Upper lobe of left lung (tissue), 6 donors: ENCODE measurements around the gene ZNF366. TPM values are rescaled to one million over a fixed set of nuclear protein-coding genes. Genes with fewer than 3 reads are reported as not detected.

ENCODE experiments used
- ATAC-seq, 2 donors: fragments of 200-7000 bp; cut with Tn5 transposase; one replicate each; pipeline ENCODE4 v1.9.1; 2022; ENCODE audit warnings: mild to moderate bottlenecking in 2 of 2, moderate library complexity in 2 of 2; ENCODE audit not compliant: low FRiP score in 2 of 2
- DNase-seq, 2 donors: peaks; one replicate each; pipeline ENCODE4 v3.0.0-alpha.2; 2019 to 2020
- H3K27ac ChIP-seq, 4 donors: fragments of 200-600 bp; sonication (generic); one replicate each; pipeline ENCODE4 v1.5.1; 2016 to 2019
- H3K27me3 ChIP-seq, 4 donors: fragments of 200-600 bp; sonication (generic); one replicate each; pipeline ENCODE4 v1.5.1; 2017 to 2019
- H3K36me3 ChIP-seq, 4 donors: fragments of 200-600 bp; sonication (generic); one replicate each; pipeline ENCODE4 v1.5.1; 2016 to 2019
- H3K4me1 ChIP-seq, 4 donors: fragments of 200-600 bp; sonication (generic); one replicate each; pipeline ENCODE4 v1.5.1; 2018 to 2019
- H3K4me3 ChIP-seq, 4 donors: fragments of 200-600 bp; sonication (generic); one replicate each; pipeline ENCODE4 v1.5.1; 2017 to 2019; ENCODE audit warnings: mild to moderate bottlenecking in 2 of 4, moderate library complexity in 1 of 4
- H3K9me3 ChIP-seq, 4 donors: fragments of 200-600 bp; sonication (generic); one replicate each; pipeline ENCODE4 v1.5.1; 2018 to 2019
- EP300 ChIP-seq, 4 donors: sonication (generic); formaldehyde crosslinking; IDR thresholded peaks; one replicate each; pipeline ENCODE4 v1.5.1; 2017; ENCODE audit warnings: antibody characterized with exemption in 4 of 4, control low read depth in 2 of 4
- POLR2A ChIP-seq, 4 donors: fragments of 450-650 bp; IDR thresholded peaks; one replicate each; pipeline ENCODE4 v1.5.1; 2016 to 2017; ENCODE audit warnings: antibody characterized with exemption in 4 of 4, mild to moderate bottlenecking in 2 of 4
- POLR2AphosphoS5 ChIP-seq, 2 donors: sonication (generic); formaldehyde crosslinking; IDR thresholded peaks; one replicate each; pipeline ENCODE4 v1.5.1; 2017; ENCODE audit warnings: antibody characterized with exemption in 2 of 2
- WGBS, 2 donors: methylation state at CpG; one replicate each; pipeline ENCODE4 v1.1.5; 2017 to 2018; 5-methylcytosine and 5-hydroxymethylcytosine counted together
- total RNA-seq, 6 donors: library from RNA; depleted of rRNA in 4 of 6; stranded (reverse); fragments of >200 nt in 4 of 6; gene quantifications; one replicate each; pipeline versions ENCODE4 v1.1.0 to v1.2.1, GENCODE V29; 2016 to 2021
- TF ChIP-seq, protein P1 (sequence below), 6 experiments: fragments of 450-650 bp in 4 of 6; fragments of 200-600 bp in 2 of 6; sonication (generic) in 2 of 6; IDR thresholded peaks; one replicate each; pipeline ENCODE4 v1.5.1; 2016 to 2019; ENCODE audit warnings: antibody characterized with exemption in 6 of 6
- donor health status: DM: no; HTN: no; CAD: no; lungs with moderate emphysema.
- donor health status: DM: no; HTN: yes; CAD: no; lungs with severe emphysema.

ZNF366 gene, protein sequence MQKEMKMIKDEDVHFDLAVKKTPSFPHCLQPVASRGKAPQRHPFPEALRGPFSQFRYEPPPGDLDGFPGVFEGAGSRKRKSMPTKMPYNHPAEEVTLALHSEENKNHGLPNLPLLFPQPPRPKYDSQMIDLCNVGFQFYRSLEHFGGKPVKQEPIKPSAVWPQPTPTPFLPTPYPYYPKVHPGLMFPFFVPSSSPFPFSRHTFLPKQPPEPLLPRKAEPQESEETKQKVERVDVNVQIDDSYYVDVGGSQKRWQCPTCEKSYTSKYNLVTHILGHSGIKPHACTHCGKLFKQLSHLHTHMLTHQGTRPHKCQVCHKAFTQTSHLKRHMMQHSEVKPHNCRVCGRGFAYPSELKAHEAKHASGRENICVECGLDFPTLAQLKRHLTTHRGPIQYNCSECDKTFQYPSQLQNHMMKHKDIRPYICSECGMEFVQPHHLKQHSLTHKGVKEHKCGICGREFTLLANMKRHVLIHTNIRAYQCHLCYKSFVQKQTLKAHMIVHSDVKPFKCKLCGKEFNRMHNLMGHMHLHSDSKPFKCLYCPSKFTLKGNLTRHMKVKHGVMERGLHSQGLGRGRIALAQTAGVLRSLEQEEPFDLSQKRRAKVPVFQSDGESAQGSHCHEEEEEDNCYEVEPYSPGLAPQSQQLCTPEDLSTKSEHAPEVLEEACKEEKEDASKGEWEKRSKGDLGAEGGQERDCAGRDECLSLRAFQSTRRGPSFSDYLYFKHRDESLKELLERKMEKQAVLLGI
- 10 to 100 TPM in 2 of 6 donors, 1 to 10 TPM in 4; 3.1 to 12.4 (median 6.3) TPM for total RNA-seq

DNA sequence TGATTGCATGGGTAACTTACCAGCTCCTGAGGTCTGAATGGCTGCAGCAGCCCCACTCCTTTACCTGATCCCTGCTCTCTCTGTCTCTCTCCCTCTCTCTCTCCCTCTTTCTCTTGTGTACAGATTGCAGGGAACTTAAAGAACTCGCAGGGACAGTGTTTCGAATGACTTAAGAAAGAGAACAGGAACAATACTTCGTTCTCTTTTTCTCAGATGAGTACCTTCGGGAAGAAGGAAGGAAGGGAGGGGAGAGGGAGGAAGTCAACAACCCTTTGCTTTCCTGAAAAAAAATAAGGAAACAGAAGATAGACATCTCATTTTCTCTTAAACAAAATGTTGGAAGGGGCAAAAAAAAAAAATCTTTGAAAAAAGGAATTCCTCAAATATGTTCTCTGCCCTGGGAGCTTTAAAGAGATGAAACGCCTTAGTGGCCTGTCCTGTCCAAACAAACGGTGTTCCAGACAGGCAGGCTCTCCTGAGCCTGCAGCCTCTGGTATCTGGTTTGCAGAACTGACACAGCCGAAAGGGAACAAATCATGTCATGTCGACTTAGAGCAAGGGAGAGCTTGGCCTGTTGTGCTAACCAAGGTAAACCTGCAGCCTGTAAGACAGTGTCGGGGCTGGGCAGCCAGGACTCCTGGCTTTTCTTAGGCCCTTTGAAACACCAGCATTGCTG lies at the start of gene ZNF366:
Gene ZNF366 (minus strand): TSS at position 180 of the 676 bp plus-strand sequence. CDS start 45,914 bp downstream, outside the sequence.
- DNase-seq = no peak
- Histone ChIP-seq H3K4me3 (peak within 1 kb of the TSS in 3 of 4 donors; percentile 19 to 40 (median 36)), H3K27ac (peak within 1 kb of the TSS; percentile 56 to 83 (median 65)), H3K4me1 (peaks cover 13 to 30% (median 21%) of the 10 kb centered on the region in 4 donors), H3K27me3 (no peaks in the 10 kb centered on the region), H3K9me3 (no peaks in the 10 kb centered on the region), H3K36me3 (no peaks in the 10 kb centered on the region)
- WGBS, 2 donors = 32 to 40% methylated on average over 9 of the region's 9 CpGs
- ATAC-seq = no peak
- TF ChIP-seq, protein P1, sequence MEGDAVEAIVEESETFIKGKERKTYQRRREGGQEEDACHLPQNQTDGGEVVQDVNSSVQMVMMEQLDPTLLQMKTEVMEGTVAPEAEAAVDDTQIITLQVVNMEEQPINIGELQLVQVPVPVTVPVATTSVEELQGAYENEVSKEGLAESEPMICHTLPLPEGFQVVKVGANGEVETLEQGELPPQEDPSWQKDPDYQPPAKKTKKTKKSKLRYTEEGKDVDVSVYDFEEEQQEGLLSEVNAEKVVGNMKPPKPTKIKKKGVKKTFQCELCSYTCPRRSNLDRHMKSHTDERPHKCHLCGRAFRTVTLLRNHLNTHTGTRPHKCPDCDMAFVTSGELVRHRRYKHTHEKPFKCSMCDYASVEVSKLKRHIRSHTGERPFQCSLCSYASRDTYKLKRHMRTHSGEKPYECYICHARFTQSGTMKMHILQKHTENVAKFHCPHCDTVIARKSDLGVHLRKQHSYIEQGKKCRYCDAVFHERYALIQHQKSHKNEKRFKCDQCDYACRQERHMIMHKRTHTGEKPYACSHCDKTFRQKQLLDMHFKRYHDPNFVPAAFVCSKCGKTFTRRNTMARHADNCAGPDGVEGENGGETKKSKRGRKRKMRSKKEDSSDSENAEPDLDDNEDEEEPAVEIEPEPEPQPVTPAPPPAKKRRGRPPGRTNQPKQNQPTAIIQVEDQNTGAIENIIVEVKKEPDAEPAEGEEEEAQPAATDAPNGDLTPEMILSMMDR (IDR thresholded peaks at IDR 0.05) = no peak
- TF ChIP-seq POLR2A (IDR thresholded peaks at IDR 0.05) = no peak
- no peak for TF ChIP-seq POLR2AphosphoS5 (IDR thresholded peaks at IDR 0.05)
- no peak for TF ChIP-seq EP300 (IDR thresholded peaks at IDR 0.05)

DNA sequence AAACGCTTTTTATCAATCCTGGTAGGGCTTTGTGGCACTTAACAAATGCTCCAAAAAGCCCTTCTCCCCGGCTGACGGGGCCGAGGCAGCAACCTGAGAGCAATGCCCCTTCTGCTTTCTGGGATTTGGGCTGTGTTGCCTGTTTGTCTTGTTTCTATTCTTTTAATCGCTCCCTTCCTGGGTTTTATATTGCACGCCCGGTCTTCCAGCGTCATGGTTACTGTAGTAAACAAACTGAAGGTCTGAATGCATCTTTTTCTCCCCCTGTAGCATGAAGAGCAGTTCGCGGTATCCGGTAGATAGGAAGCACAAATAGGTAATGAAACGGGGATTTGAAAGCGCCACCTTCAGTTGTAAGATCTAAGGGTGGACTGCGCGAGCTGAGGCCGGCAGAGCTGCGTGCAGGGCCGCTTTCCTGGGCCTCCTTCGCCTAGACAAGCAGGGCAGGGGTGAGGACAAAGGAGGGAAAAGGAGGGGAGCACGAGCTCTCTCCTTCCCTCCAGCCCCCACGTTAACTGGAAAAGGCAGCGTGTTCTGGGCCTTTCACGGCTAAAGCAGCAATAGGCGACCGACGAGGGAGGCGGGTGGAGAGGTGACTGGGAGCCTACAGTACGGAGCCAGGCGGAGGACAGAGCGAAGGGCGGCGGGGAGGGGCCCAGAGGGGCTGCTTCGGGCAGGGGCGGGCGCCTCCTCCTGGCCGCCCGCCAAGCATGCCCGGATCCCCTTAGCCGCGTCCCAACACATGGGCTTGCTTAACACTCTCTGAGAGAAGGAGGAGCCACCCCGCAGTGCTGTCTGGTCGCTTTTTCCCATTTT lies 49.3 kb upstream of the ZNF366 start:
- peaks cover 8 to 26% (median 9%) of the 10 kb centered on the region in 4 donors for H3K4me1 ChIP-seq
- peak overlapping the region in 3 of 4 donors; percentile 32 to 50 (median 46) for H3K4me3 ChIP-seq
- peak overlapping the region; percentile 25 to 61 (median 56) for H3K27ac ChIP-seq
- TF ChIP-seq POLR2AphosphoS5 (IDR thresholded peaks at IDR 0.05) (peak in 1 of 2 donors; percentile 17), EP300 (IDR thresholded peaks at IDR 0.05) (no peak), POLR2A (IDR thresholded peaks at IDR 0.05) (peak in 1 of 4 donors; percentile 36)
- TF ChIP-seq, protein P1 (IDR thresholded peaks at IDR 0.05) = peak in 1 of 6 experiments; percentile 5
- H3K9me3 ChIP-seq = no peaks in the 10 kb centered on the region
- no peaks in the 10 kb centered on the region for H3K27me3 ChIP-seq
- DNase-seq (peak; percentile 44 to 91), ATAC-seq (peak; percentile 82 to 93)
- 3 to 10% methylated on average over 28 to 35 of the region's 42 CpGs for WGBS, 2 donors
- no peaks in the 10 kb centered on the region for H3K36me3 ChIP-seq

DNA sequence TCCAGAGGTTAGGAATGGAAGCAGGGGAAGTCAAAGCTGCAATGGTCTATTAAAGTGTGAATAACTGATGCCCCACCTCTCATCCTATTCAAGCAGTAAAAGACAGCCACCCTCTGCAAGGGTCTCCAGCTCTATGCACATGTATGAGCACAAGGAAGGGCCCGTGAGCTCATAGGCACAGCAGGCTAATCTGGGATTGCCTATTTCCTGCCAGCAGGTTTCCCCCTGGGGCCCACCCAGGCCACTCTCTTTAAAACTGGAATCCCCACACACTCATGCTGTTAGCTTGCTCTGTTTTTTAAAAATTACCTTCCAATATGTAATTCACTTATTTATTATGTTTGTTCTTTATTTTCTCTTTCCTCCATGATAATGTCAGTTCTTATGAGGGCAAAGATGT lies 48.7 kb upstream of the ZNF366 start:
- ATAC-seq = no peak
- H3K4me3 ChIP-seq = peak overlapping the region in 1 of 4 donors; percentile 50
- peaks cover 8 to 26% (median 9%) of the 10 kb centered on the region in 4 donors for H3K4me1 ChIP-seq
- no peak for DNase-seq
- no peaks in the 10 kb centered on the region for H3K36me3 ChIP-seq
- TF ChIP-seq POLR2AphosphoS5 (IDR thresholded peaks at IDR 0.05) (no peak), EP300 (IDR thresholded peaks at IDR 0.05) (no peak), POLR2A (IDR thresholded peaks at IDR 0.05) (no peak)
- TF ChIP-seq, protein P1 (IDR thresholded peaks at IDR 0.05) = no peak
- H3K27me3 ChIP-seq = no peaks in the 10 kb centered on the region
- H3K9me3 ChIP-seq = no peaks in the 10 kb centered on the region
- no peak overlapping the region for H3K27ac ChIP-seq
- WGBS, 2 donors = 33 to 46% methylated on average over 1 of the region's 1 CpG

DNA sequence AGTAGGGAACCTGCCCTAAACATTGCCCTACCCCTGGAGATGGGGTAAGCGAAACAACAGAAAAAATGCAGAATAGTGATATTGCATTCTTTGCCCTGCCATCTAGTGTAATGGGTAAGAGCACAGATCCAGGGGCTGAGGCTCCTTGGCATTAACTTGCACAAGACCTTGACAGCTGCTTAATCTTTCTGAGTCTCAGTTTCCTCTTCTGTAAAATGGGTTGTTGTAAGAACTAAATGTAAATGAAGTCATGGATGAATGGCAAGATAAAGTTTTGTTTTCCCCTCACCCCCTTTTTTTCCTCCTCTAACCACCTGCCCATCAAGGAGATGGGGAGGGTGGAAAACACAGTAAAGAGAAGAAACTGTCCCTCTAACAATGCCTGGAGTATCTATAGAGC lies 47.7 kb upstream of the ZNF366 start:
- no peaks in the 10 kb centered on the region for H3K27me3 ChIP-seq
- ATAC-seq (no peak), DNase-seq (no peak)
- H3K27ac ChIP-seq = no peak overlapping the region
- H3K4me3 ChIP-seq = no peak overlapping the region
- H3K4me1 ChIP-seq = peaks cover 8 to 26% (median 9%) of the 10 kb centered on the region in 4 donors
- H3K9me3 ChIP-seq = no peaks in the 10 kb centered on the region
- TF ChIP-seq, protein P1 (IDR thresholded peaks at IDR 0.05) = no peak
- TF ChIP-seq POLR2AphosphoS5 (IDR thresholded peaks at IDR 0.05) = no peak
- no peak for TF ChIP-seq POLR2A (IDR thresholded peaks at IDR 0.05)
- no peak for TF ChIP-seq EP300 (IDR thresholded peaks at IDR 0.05)
- H3K36me3 ChIP-seq = no peaks in the 10 kb centered on the region
- 88 to 94% methylated on average over 1 of the region's 1 CpG for WGBS, 2 donors
